NB4 (cell line): ENCODE results near the gene B4GALT2.

Experiments
- CTCF ChIP-seq: IDR thresholded peaks from one replicate; pipeline ENCODE4 v1.5.1; 2012; ENCODE audit warnings: low read depth, low read length
- MYC ChIP-seq: IDR thresholded peaks from 2 replicates; pipeline ENCODE4 v1.6.1; 2011; ENCODE audit warnings: low read depth, low read length
- POLR2A ChIP-seq: IDR thresholded peaks from 2 replicates; pipeline ENCODE4 v1.6.1; 2011; ENCODE audit warnings: mild to moderate bottlenecking; ENCODE audit not compliant: insufficient read length; ENCODE audit errors: extremely low read depth
- TF ChIP-seq, protein P1 (sequence below): IDR thresholded peaks from 2 replicates; pipeline ENCODE4 v1.6.1; 2011; ENCODE audit warnings: low read depth, low read length

DNA sequence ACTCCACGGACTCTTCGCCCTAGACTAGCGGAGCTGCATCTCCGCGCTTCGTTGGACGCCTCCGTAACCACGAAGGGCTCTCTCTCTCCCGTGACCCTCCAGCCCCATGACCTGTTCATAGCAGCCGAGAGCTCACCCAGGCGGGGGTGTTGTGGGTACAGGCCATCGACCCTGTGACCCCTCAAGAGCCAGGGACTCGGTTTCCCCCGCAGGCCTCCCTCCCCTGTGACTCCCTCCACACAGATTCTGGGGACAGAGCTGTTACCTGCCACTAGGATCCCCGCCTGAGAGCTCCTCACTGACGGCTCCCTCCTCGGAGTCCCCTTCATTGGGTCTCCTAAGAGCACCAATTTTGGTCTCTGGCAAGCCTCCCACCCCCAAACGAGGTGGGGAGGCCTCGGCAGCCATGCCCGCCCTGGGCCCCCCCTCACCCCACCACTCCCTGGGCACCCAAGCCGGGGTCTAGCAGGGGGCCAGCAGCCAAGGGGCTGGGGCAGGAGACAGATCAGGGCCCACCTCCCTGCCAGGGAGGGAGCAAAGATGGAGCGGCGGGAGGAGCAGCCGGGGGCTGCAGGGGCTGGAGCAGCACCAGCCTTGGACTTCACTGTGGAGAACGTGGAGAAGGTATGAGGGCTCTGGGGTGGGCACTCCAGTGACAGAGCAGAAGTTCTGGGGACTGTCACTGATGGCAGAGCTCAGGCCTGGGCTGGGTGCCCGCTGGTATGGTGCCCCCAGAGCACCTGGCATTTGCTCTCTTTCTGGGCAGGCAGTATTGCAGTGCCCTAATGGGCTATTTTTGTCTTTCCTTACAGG is 31.7 kb upstream of the B4GALT2 start:
- TF ChIP-seq CTCF = no peak
- TF ChIP-seq, protein P1, sequence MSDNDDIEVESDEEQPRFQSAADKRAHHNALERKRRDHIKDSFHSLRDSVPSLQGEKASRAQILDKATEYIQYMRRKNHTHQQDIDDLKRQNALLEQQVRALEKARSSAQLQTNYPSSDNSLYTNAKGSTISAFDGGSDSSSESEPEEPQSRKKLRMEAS = no peak
- TF ChIP-seq POLR2A = no peak
- TF ChIP-seq MYC = no peak
